DOHH2 (cell line): ENCODE data around the gene MPC1L.

Source experiments
- CTCF ChIP-seq: fragments of 200-600 bp; sonication (generic); IDR thresholded peaks from one replicate; pipeline ENCODE4 v1.5.1; 2014; ENCODE audit warnings: antibody characterized with exemption, mild to moderate bottlenecking, low read depth, low read length; ENCODE audit not compliant: poor library complexity, severe bottlenecking
- EZH2phosphoT487 ChIP-seq: fragments of 200-600 bp; sonication (generic); IDR thresholded peaks from 2 replicates; pipeline ENCODE4 v1.6.1; 2017; ENCODE audit warnings: borderline replicate concordance, mild to moderate bottlenecking, antibody characterized with exemption, low read length, moderate library complexity, mixed read lengths

- TF ChIP-seq CTCF: no peak
- no peak for TF ChIP-seq EZH2phosphoT487
These were observed 15.8 kb upstream of the MPC1L start for GRCh38 chrX:40607381-40607780.
